HEK293 (cell line): ENCODE results near the gene GNB3.

Experiments used
- EGR2 ChIP-seq: fragments of 450-650 bp; formaldehyde crosslinking; IDR thresholded peaks from 2 replicates; pipeline ENCODE4 v1.5.1; 2016; ENCODE audit warnings: low read depth, missing biosample characterization, missing genetic modification characterization
- GLIS2 ChIP-seq: fragments of 450-650 bp; formaldehyde crosslinking; IDR thresholded peaks from 2 replicates; pipeline ENCODE4 v1.5.1; 2016; ENCODE audit warnings: missing biosample characterization, missing genetic modification characterization
- IKZF3 ChIP-seq: fragments of 450-650 bp; IDR thresholded peaks from 2 replicates; pipeline ENCODE4 v1.5.0; 2018; ENCODE audit warnings: missing biosample characterization, mild to moderate bottlenecking, missing genetic modification characterization, moderate library complexity
- KLF17 ChIP-seq: fragments of 450-650 bp; formaldehyde crosslinking; IDR thresholded peaks from 2 replicates; pipeline ENCODE4 v1.5.1; 2016; ENCODE audit warnings: missing biosample characterization, missing genetic modification characterization
- KLF9 ChIP-seq: fragments of 450-650 bp; formaldehyde crosslinking; IDR thresholded peaks from 2 replicates; pipeline ENCODE4 v1.5.1; 2016; ENCODE audit warnings: missing biosample characterization, missing genetic modification characterization, low read depth
- OVOL3 ChIP-seq: fragments of 450-650 bp; formaldehyde crosslinking; IDR thresholded peaks from 2 replicates; pipeline ENCODE4 v1.5.1; 2016; ENCODE audit warnings: missing biosample characterization, missing genetic modification characterization
- ZBTB17 ChIP-seq: fragments of 450-650 bp; formaldehyde crosslinking; IDR thresholded peaks from 2 replicates; pipeline ENCODE4 v1.5.1; 2016; ENCODE audit warnings: missing biosample characterization, missing genetic modification characterization
- ZNF146 ChIP-seq: fragments of 450-650 bp; formaldehyde crosslinking; IDR thresholded peaks from 2 replicates; pipeline ENCODE4 v1.5.1; 2016; ENCODE audit warnings: missing biosample characterization, missing genetic modification characterization
- ZNF174 ChIP-seq: fragments of 450-650 bp; formaldehyde crosslinking; IDR thresholded peaks from 2 replicates; pipeline ENCODE4 v1.5.0; 2017; ENCODE audit warnings: missing biosample characterization, mild to moderate bottlenecking, missing genetic modification characterization
- ZNF214 ChIP-seq: fragments of 450-650 bp; formaldehyde crosslinking; IDR thresholded peaks from 2 replicates; pipeline ENCODE4 v1.5.1; 2017; ENCODE audit warnings: missing biosample characterization, mild to moderate bottlenecking, missing genetic modification characterization, borderline replicate concordance
- ZNF239 ChIP-seq: fragments of 450-650 bp; formaldehyde crosslinking; IDR thresholded peaks from 2 replicates; pipeline ENCODE4 v1.5.1; 2016; ENCODE audit warnings: missing biosample characterization, missing genetic modification characterization
- ZNF341 ChIP-seq: fragments of 450-650 bp; formaldehyde crosslinking; IDR thresholded peaks from 2 replicates; pipeline ENCODE4; 2016; ENCODE audit warnings: low read depth, missing biosample characterization, missing genetic modification characterization
- ZNF354C ChIP-seq: fragments of 450-650 bp; formaldehyde crosslinking; IDR thresholded peaks from 2 replicates; pipeline ENCODE4 v1.5.1; 2016; ENCODE audit warnings: missing biosample characterization, missing genetic modification characterization, low read depth, borderline replicate concordance
- ZNF398 ChIP-seq: fragments of 450-650 bp; formaldehyde crosslinking; IDR thresholded peaks from 2 replicates; pipeline ENCODE4 v1.5.1; 2017; ENCODE audit warnings: missing biosample characterization, missing genetic modification characterization
- ZNF426 ChIP-seq: fragments of 450-650 bp; formaldehyde crosslinking; IDR thresholded peaks from 2 replicates; pipeline ENCODE4 v1.5.1; 2017; ENCODE audit warnings: missing biosample characterization, missing genetic modification characterization, mild to moderate bottlenecking, inconsistent platforms, moderate library complexity
- ZNF48 ChIP-seq: fragments of 450-650 bp; formaldehyde crosslinking; IDR thresholded peaks from 2 replicates; pipeline ENCODE4 v1.5.1; 2016; ENCODE audit warnings: missing biosample characterization, missing genetic modification characterization
- ZNF513 ChIP-seq: fragments of 450-650 bp; IDR thresholded peaks from 2 replicates; pipeline ENCODE4 v1.5.1; 2018; ENCODE audit warnings: missing biosample characterization, missing genetic modification characterization
- ZNF518A ChIP-seq: fragments of 450-650 bp; formaldehyde crosslinking; conservative IDR thresholded peaks from 2 replicates; pipeline ENCODE4 v1.5.1; 2016; ENCODE audit warnings: low read depth, missing biosample characterization, missing genetic modification characterization
- ZNF548 ChIP-seq: fragments of 450-650 bp; formaldehyde crosslinking; IDR thresholded peaks from 2 replicates; pipeline ENCODE4 v1.5.1; 2016; ENCODE audit warnings: missing biosample characterization, missing genetic modification characterization
- ZNF560 ChIP-seq: fragments of 450-650 bp; formaldehyde crosslinking; IDR thresholded peaks from 2 replicates; pipeline ENCODE4 v1.5.1; 2017; ENCODE audit warnings: missing biosample characterization, missing genetic modification characterization, borderline replicate concordance
- ZNF600 ChIP-seq: fragments of 450-650 bp; formaldehyde crosslinking; IDR thresholded peaks from 2 replicates; pipeline ENCODE4 v1.5.1; 2016; ENCODE audit warnings: missing biosample characterization, missing genetic modification characterization
- ZNF658 ChIP-seq: fragments of 450-650 bp; formaldehyde crosslinking; IDR thresholded peaks from 2 replicates; pipeline ENCODE4; 2016; ENCODE audit warnings: missing biosample characterization, missing genetic modification characterization
- ZNF707 ChIP-seq: fragments of 450-650 bp; formaldehyde crosslinking; IDR thresholded peaks from 2 replicates; pipeline ENCODE4 v1.5.1; 2016; ENCODE audit warnings: missing biosample characterization, missing genetic modification characterization
- ZNF747 ChIP-seq: fragments of 450-650 bp; formaldehyde crosslinking; IDR thresholded peaks from 2 replicates; pipeline ENCODE4 v1.5.1; 2016; ENCODE audit warnings: missing biosample characterization, missing genetic modification characterization
- ZNF785 ChIP-seq: fragments of 450-650 bp; formaldehyde crosslinking; IDR thresholded peaks from 2 replicates; pipeline ENCODE4 v1.5.1; 2016; ENCODE audit warnings: missing biosample characterization, missing genetic modification characterization
- ZNF791 ChIP-seq: fragments of 450-650 bp; formaldehyde crosslinking; IDR thresholded peaks from 2 replicates; pipeline ENCODE4 v1.5.1; 2016; ENCODE audit warnings: missing biosample characterization, missing genetic modification characterization
- TF ChIP-seq, protein P1 (sequence below): IDR thresholded peaks from 2 replicates; pipeline ENCODE4 v1.6.1; 2011; ENCODE audit warnings: mild to moderate bottlenecking, low read depth, low read length, borderline replicate concordance
- TF ChIP-seq, protein P2 (sequence below): fragments of 450-650 bp; formaldehyde crosslinking; IDR thresholded peaks from 2 replicates; pipeline ENCODE4 v1.5.1; 2017; ENCODE audit warnings: missing biosample characterization, missing genetic modification characterization

Gene GNB3

GRCh38 chr12:6871052-6871957 is 30.6 kb downstream of the GNB3 start (continued):
- no peak for TF ChIP-seq ZNF518A (tag by site-specific recombination)
- TF ChIP-seq, protein P1, sequence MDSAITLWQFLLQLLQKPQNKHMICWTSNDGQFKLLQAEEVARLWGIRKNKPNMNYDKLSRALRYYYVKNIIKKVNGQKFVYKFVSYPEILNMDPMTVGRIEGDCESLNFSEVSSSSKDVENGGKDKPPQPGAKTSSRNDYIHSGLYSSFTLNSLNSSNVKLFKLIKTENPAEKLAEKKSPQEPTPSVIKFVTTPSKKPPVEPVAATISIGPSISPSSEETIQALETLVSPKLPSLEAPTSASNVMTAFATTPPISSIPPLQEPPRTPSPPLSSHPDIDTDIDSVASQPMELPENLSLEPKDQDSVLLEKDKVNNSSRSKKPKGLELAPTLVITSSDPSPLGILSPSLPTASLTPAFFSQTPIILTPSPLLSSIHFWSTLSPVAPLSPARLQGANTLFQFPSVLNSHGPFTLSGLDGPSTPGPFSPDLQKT: no peak
- no peak for TF ChIP-seq ZNF239
- TF ChIP-seq ZNF785 (tag by site-specific recombination): no peak
- TF ChIP-seq ZNF600: 0 out of 2 replicates have a peak, but pooled peaks have one; percentile 32
- no peak for TF ChIP-seq ZNF513 (tag by site-specific recombination)
- no peak for TF ChIP-seq KLF9 (tag by site-specific recombination)
- TF ChIP-seq ZNF341 (tag by site-specific recombination): 0 out of 2 replicates have a peak, but pooled peaks have one; percentile 21
- no peak for TF ChIP-seq ZNF48 (tag by site-specific recombination)
- 0 out of 2 replicates have a peak, but pooled peaks have one; percentile 27 for TF ChIP-seq IKZF3
- no peak for TF ChIP-seq ZNF548 (tag by site-specific recombination)
- TF ChIP-seq ZNF214 (tag by site-specific recombination): no peak
- TF ChIP-seq ZNF658 (tag by site-specific recombination): no peak
- no peak for TF ChIP-seq ZNF354C (tag by site-specific recombination)
- no peak for TF ChIP-seq ZNF398 (tag by site-specific recombination)
- TF ChIP-seq ZNF791 (tag by site-specific recombination): no peak
- TF ChIP-seq EGR2 (tag by site-specific recombination): peak; percentile 13; the same call in 1 of the 2 replicates
- no peak for TF ChIP-seq OVOL3 (tag by site-specific recombination)
- TF ChIP-seq, protein P2, sequence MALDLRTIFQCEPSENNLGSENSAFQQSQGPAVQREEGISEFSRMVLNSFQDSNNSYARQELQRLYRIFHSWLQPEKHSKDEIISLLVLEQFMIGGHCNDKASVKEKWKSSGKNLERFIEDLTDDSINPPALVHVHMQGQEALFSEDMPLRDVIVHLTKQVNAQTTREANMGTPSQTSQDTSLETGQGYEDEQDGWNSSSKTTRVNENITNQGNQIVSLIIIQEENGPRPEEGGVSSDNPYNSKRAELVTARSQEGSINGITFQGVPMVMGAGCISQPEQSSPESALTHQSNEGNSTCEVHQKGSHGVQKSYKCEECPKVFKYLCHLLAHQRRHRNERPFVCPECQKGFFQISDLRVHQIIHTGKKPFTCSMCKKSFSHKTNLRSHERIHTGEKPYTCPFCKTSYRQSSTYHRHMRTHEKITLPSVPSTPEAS (tag by site-specific recombination): no peak
- TF ChIP-seq ZNF707 (tag by site-specific recombination): no peak
- peak; percentile 43; the same call in 1 of the 2 replicates for TF ChIP-seq ZBTB17 (tag by site-specific recombination)
- no peak for TF ChIP-seq ZNF747 (tag by site-specific recombination)
- TF ChIP-seq ZNF560 (tag by site-specific recombination): no peak
- TF ChIP-seq ZNF146 (tag by site-specific recombination): no peak
- TF ChIP-seq KLF17: no peak
- TF ChIP-seq ZNF174 (tag by site-specific recombination): no peak
- no peak for TF ChIP-seq ZNF426
- peak; percentile 58 for TF ChIP-seq GLIS2 (tag by site-specific recombination)
